Medulla oblongata (tissue), 1 donor: Measurements from ENCODE around the gene CTBP2.
"Not testable (repeated sequence)": the region's sequence is repeated elsewhere in the genome, so short reads cannot be mapped to it uniquely, and the experiment has no call there.

Source experiments
- DNase-seq: peaks from one replicate; pipeline ENCODE4 v3.0.0-alpha.2; 2015; ENCODE audit errors: extremely low spot score

The CTBP2 gene

DNA sequence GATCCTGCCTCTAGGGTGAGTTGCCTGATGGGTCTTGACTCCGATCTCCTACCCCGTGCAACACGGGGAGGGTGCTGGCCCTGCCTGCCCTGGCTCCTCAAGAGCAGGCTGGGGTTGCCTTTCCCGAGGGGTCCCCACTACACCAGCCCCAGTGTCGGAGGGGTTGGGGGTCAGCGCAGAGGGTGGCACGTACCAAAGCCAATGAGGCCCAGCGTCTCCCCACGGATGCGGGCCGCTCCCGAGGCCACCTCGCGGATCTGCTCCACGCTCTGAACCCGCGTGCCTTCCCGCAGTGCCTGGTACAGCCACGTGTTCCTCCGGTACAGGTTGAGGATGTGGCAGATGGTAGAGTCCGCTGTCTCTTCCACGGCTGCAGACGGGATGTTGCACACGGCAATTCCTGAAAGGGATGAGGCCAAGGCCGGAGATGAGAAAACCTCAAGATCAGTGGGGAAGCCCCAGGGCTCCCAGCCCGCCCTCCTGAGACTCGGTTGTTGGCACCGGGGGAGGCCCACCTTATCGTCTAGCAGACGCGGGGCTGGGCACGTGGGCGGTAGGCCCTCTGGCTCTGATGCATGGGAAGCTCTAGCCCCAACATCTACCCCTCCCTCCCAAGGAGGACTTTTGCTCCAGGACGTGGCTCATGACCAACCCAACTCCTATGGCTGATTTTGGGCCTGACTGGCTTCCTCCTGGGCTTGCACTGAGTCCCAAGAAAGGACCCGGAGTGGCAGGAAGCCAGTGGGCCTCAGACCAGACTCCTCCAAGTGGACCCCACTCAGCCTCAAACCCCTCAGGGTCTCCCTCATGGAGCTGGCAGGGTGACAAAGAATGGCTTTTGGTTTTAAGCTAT lies 162.4 kb downstream of the CTBP2 start:
- no peak for DNase-seq

DNA sequence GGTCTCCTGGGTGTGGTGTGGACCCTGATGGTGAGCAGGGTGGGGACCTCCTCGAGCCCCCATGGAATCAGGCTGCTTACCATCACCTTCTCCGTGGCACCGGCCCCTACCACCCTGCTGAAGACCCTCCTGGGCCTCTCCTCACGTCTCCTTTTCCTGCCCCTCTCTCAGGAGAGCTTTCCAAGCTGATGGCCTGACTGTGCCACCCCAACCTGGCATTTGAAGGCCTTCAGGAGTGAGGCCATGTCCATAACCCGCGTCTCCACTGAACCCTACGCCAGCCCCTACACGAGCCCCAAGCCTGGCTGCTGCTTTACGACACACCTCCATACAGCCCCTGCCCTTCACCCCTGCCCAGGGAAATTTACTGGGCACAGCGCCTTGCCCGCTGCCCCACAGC lies 163.1 kb downstream of the CTBP2 start:
- DNase-seq = no peak

DNA sequence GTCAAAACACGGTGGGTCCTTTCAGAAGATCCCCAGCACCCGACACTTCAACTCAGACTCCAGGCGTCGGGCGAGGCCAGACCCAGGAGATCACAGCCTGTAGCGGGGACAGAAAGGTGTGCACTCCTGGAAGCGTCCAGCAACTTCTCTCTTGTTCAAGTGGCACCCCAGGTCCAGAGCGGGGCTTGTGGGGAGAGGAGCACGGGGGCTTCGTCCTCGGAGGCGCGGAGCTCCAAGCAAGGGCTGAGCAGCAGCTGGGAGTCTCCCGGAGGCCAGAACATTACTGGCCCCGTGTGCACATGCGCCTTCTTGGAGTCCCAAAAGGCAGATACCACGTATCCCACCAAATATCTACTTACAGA lies 163.5 kb downstream of the CTBP2 start:
- DNase-seq = no peak

DNA sequence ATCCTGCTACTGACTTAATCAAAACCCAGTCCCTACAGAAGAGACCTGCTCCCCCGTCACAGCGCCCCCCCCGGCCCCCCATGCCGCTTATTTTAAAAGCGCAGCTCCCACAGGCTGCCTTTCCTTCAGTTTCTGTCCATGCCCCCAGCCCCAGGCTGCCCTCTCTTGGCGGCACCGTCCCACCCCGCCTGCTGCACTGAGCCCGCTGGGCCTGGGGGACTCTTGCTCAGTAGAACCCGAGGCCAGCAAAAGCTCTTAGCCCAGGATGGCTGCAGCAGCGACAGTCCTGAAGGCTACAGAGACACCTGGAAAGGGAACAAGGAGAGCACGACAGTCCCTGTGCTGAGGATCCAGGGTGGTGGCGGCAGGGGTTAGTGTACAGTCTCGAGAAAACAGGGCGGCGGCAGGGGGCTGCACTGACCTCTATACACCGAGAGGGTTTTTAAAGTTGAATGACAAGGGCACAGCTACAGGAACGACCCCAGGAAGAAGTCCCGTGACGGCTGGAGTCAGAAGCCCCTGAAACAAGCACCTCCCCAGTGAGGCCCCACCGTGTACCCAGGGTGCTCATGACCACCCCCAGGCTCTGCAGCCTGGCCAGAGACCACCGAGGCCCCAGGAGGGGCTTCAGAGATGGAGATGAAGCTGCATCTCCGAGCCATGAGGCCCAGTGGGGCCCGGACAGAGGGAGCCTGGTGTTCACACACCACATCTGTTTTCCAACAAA lies 164.1 kb downstream of the CTBP2 start:
- no peak for DNase-seq

DNA sequence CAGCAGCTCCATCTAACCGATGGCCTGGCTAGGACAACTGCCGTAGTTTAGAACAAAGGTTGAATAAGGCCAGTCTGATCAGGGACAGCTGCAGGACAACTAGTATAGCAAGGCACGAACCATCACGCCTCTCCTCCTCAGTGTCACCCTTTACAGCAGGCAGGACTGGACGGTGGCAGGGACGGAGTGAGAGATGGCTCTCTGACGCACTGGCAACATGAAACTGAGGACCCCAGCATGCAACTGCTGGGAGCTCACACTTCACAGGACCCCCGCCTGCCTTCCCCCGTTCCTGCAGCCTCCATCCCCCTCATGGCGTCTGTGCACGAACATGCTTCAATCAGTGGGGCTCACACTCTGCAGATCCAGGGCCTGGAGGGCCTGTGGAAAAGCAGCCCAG lies 164.8 kb downstream of the CTBP2 start:
- DNase-seq = no peak

DNA sequence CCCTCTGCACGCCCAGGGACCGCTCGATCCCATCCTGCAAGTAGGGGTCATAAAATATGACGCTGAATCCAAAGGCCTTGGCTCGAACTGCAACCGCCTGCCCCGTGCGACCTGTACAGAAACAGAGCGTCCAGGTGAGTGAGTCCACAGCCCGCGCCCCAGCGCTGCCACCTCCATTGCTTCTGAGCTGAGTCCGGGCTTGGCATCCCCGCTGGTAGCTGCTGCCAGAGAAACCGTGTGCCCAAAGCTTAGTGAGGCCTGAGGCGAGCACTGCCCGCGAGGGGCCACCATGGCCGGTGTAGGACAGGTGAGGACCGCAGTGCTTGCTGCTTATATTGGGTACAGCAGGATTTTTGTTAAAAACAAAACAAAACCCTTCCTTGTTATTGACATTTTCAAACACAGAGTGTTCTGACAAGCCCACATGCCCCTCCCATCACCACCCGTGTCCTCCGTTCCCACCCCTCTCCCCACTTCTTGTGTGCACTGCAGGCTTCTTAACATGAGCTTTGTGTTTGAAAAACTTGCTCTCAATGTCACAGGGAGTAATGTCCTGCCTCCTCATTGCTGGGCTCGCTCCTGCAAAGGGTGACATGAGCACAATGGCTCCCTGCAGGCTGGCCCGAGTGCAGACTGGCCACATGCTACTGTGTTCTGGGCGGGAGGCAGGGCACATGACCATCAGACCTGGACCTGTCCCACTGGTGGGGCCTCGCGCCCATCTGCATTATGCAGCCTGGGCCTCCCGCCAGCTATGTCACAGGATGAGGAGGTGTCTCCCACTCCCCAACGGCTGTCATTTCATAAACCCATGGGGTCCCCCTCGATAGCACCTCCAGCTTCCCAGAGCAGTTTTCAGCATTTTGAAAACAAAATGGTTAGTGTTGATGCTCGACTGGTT lies 165.5 kb downstream of the CTBP2 start:
- DNase-seq = peak; percentile 62

DNA sequence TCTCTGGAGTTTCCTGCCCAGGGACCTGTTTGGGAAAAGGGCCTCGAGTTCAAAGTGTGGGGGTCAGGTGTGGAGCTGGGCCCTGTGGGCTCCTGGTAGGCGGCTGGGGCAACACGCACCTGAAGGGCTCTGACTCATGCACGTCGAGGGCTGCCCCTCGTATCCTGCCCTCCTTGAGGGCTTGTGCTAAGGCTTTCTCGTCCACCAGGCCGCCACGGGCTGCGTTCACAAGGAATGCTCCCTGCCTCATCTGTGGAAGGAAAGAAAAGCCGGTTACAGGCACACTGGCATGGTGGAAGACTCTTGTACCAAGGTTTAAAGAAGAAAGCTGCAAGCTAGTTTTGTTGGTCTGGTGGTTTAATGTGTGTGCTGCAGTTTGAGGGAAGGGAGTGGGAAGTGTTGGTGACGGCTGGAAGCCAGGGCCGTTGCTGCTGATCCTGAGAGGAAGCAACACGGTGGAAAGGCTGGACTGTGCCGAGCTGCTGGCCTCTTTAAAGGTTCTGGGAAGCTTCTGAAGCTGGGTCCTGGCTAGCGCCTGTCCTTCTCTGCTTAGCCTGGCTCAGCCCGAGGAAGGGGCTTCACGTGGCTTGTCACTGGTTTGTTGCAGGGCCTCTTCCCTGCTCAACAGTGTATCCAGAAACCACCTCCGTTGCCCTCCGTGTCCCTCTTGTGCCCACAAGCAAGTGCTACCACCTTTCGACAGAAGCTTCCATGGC lies 166.5 kb downstream of the CTBP2 start:
- no peak for DNase-seq

DNA sequence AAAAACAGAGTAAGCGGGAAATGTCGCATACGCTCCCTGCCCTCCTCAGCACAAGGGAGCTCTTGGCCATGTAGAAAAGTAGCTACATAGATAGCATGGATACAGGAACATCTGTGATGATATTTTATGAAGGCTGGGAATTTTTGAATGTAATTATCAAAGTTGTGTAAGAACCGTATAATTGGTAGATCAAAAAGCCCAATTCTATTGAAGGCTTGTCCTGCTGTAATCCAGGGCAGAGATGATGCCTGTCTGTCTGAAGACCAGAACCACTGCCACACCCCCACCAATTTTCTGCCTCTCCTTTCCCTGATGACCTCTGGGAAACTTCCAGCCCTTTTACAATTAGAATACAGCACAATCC lies 167.0 kb downstream of the CTBP2 start:
- no peak for DNase-seq

DNA sequence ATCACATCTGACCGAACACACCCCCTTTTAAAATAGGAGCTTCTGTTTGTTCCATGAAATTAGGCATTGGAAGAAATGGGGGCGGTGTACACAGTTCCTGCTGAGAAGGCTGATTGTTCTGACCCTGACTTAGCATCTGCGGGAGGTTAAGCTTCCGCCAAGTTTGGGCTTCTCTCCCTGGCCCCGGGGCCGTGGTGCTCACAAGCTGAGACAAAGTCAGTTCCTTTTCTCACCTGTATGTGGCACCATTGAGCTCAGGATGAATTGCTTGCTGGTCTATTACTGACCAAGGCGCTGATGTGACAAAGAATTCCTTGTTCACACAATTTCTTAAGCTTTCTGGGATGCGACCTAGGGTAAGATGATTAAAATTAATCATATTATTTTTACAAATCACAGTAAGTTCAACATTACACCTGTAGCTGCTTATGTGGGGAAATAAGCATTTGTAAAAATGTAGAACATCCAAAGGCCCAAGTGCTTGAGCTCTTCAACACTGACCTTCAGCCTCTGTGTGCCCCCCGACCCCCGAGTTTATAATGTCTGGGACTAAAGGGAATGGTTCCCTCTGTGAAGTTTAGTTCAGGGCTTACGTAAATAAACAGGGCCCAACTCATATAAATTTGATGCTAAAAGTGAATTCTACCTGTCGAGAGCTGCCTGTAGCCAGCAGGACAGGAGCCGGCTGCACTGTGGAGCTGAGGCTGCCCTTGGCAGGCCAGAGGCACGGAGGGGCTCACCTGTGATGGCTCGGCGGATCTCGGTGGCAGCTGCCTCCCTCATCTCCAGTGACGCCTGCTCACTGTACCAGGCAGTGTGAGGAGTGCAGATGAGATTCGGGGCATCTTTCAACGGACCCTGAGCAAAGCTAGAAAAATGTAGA lies 167.7 kb downstream of the CTBP2 start:
- peak; percentile 91 for DNase-seq

DNA sequence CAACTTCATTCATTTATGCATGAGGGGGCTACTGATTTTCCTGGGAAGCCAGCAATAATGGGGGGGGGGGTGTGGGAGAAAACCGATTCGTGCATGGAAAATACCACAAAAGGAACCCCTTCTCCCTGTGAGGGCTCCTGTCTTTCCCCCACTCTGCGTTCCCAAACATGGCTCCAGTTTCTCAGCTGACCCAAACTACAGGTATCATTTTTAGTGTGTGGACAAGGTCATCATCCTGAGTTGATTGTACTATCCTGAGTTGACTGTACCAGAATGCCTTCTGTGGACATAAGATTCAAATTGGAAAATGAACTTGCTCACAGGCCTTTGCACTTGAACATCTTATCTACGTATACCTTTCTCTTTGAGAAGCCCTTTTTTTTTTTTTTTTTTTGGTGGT lies 168.5 kb downstream of the CTBP2 start:
- no peak for DNase-seq

DNA sequence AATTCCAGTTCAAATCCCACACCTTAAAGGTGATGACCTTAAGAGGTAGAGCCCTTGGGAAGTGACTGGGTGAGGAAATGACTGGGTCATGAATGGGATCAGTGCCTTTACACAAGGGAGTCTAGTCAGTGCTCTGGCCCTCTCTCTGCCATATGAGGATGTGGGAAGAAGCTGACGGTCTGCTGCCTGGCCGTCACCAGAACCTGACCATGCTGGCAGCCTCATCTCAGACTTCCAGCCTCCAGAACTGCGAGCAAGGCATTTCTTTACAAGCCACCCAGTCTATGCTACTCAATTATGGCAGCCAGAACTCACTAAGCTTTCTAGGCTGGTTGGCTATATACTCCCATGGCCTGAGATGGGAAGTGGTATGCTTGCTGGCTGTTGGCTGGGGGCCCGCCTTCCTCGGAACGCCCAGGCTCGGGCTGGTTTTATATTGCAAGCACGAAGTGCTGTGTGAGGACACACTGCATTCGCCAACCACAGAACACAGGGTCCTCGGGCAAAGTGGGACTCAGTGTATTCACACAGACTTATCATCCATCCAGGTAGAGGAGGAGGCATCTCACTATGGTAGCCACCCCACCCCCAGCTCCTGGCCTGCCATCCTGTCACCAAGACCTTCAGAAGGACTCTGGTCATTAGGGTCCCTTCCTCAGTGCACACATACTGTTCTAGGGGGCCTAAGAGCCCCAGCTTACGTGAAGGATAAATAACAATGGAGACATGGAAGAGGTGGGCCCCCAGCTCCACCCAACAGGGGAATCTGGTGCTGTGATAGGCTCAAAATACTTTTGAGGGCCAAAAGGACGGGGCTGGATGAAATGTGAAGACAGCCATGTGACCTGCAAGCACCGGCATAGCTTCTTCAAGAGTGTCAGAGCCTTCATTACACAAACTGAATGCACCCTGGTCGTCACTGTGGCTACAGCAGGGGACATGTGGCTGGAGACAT lies 169.4 kb downstream of the CTBP2 start:
- no peak for DNase-seq

DNA sequence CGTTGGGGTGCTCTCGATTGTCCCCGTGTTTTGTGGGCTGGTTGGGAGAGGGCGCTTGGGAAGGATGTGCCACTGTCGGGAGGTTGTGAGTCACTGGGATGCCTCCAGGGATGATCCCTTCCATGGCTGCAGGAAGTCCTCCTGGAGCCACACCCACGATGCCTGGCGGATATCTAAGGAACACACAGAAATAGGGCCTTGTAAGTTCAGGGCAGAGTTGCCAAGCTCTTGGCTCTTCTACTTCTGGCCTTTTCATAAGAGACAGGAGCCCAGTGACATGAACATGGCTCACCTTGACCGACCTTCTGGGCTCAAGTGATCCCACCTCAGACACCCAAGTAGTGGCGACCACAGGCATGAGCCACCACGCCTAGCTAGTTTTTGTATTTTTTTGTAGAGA lies 170.8 kb downstream of the CTBP2 start:
- no peak for DNase-seq

DNA sequence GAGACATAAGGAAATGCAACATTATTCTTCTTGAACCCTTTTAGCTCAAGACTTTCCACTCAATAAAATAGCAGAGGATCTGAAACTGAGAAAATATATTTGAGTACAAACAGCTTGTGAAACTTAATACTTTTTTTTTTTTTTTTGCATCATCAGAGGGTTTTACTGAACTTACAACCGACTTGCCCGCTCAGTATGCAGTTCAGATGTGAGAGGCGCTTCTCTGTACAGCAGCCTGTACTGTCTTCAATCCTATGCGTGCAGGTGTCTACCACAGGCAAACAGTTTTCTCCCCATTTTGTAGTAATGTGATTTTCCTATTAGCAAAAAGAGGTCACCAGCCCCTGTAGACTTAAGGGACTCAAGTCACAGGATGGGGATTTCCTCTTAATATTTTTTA lies 171.6 kb downstream of the CTBP2 start:
- not testable (repeated sequence) for DNase-seq

DNA sequence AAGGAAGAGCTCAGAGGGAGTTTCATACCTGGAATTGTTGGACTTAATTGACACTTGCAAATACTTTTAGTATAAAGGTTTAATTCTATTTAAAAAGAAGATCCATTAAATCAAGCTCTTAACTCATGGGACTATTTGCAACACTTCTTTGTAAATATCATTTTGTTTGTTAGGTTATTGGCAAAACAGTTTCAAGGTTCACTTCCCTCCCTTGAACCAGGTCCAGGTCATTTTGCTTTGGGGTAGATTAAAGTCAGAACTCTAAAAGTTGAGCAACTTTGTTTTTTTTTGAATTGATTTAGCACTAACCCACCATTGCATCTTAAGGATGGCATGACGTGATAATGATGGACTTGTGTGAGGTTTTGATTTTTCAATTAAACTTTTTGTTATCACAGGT lies 172.6 kb downstream of the CTBP2 start:
- no peak for DNase-seq

DNA sequence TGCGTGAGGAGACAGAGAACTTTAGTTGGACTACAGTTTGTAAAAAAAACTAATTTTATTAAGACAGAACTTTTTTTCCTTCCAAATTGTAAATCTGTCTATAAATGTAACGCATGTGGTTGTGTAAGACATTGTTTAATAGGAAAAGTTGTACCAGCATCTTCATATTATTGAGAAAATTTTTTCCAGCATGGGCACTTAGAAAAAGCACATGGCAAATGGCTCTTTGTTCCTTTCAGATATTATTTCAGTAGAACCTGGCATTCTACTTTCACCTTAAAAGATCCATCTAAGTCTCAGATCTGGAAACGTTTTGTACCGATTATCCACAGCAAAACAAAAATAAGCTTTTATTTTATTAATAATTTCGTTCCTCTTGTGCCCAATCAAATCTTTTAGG lies 175.2 kb downstream of the CTBP2 start:
- DNase-seq = no peak

DNA sequence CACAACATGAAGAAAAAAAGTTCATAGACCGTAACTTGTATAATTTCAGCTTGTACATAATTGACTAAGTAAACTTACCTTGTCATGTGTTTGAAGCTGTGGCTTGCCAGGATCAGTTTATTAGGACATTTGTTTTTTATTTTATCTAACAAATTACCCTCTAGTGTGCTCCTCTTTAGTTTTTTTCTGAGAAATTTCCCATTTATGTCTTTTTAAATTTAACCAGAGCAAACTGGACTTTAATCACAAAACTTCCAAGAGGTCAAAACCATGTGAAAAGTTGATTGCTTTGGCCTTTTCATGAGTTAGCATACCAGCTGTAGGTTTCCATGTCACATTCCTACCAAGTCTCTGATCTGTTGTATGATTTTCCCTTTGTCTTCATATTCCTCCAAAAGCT lies 176.0 kb downstream of the CTBP2 start:
- no peak for DNase-seq

DNA sequence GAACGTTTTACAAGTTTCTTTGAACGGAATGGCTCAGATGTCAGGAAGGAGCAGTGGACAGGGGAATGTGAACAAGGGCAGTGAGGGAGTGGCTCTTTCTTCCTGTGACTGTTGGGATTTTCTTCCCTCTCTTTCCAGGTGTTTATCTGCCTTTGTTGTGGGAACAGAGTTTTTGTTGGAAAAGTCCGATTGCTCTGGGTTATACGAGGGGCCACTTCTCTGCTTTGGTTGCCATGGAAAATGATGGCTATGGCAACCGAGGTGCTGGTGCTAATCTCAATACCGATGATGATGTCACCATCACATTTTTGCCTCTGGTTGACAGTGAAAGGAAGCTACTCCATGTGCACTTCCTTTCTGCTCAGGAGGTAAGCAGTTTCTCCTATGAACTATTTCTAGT lies 177.0 kb downstream of the CTBP2 start:
- no peak for DNase-seq

DNA sequence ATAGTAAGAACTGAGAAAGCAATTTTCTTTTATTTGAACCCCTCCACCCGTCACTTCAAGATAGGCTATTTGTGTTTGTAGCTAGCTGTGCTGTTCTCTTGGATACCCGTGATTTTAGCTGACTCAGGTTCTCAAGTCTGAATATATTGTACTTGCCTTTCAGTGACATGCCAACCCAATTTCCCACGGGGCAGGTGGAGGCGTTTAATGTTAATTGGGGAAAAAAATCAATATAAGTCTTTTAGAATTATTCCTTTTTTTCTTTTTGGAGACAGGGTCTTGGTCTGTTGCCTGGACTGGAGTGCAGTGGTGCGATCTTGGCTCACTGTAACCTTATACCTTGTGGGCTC lies 182.0 kb downstream of the CTBP2 start:
- DNase-seq = no peak

DNA sequence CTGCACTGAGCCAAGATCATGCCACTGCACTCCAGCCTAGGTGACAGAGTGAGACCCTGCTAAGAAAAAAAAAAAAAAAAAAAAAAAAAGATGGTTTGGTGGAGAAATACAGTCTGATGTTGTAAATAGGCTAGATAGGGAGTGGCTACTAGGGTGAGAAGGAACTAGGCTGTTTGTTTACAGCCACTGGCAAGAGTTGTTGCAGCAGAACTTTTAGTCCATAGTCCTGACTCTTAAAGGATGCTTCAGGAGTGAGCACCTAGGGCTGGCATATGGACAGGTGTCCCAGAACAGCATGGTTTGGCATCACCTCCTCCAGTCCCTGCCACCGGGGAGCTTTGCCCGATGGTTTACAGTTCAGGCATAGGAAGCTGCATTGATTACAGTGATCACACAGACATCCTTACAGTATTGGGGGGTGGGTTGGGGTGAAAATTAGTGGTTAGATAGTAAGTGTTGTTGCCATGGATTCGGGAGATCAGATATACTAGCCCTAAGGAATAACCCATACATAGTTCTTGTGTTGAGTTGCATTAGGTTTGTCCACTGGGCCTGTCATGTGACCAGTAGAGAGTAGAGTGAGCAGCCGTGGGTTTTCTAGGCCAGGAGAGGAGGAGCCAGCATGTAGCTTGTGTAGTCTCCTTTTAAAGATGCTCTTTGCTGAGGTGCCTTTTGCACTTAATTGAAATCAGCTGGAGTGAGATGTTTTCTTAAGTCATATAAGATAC lies 182.6 kb downstream of the CTBP2 start:
- DNase-seq = no peak
